ENCODE data around the gene SIGMAR1.
"Not testable (repeated sequence)": the region's sequence is repeated elsewhere in the genome, so short reads cannot be mapped to it uniquely, and the experiment has no call there.

Gene SIGMAR1

GRCh38 chr9:34650816-34651215 is 13.2 kb upstream of the SIGMAR1 start:
- peak overlapping the region; percentile 90 for H3K27ac ChIP-seq
- no peak for TF ChIP-seq ZFX (IDR thresholded peaks at IDR 0.05; ENCODE audit: borderline replicate concordance)
- TF ChIP-seq CTCF (IDR thresholded peaks at IDR 0.05), result no peak

DNA sequence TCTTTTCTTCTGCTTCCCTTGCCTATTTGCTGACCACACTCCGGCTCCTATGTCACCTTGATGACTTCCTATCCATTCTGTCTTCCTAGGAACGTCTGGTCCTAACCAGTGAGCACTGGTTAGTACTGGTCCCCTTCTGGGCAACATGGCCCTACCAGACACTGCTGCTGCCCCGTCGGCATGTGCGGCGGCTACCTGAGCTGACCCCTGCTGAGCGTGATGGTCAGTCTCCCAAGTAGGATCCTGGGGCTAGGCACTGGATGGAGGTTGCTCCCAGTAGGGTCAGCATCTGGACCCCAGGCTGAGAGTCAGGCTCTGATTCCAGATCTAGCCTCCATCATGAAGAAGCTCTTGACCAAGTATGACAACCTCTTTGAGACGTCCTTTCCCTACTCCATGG is 11.1 kb upstream of the SIGMAR1 start:
- TF ChIP-seq ZFX (IDR thresholded peaks at IDR 0.05; ENCODE audit: borderline replicate concordance) (no peak), CTCF (IDR thresholded peaks at IDR 0.05) (no peak)
- no peak overlapping the region for H3K27ac ChIP-seq

DNA sequence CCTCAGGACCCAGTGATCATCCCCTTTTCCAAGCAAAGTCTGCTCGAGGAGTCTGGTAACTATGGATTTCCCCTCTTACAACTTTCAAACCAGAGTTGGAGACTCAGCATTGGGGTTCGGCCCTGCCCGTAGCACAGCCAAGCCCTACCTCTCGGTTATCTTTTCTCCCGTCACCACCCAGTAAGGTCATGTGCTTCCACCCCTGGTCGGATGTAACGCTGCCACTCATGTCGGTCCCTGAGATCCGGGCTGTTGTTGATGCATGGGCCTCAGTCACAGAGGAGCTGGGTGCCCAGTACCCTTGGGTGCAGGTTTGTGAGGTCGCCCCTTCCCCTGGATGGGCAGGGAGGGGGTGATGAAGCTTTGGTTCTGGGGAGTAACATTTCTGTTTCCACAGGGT is 10.1 kb upstream of the SIGMAR1 start:
- TF ChIP-seq CTCF (IDR thresholded peaks at IDR 0.05) (no peak), ZFX (IDR thresholded peaks at IDR 0.05; ENCODE audit: borderline replicate concordance) (no peak)
- H3K27ac ChIP-seq, result peak overlapping the region; percentile 97

- TF ChIP-seq CTCF (IDR thresholded peaks at IDR 0.05) (peak; percentile 61), ZFX (IDR thresholded peaks at IDR 0.05; ENCODE audit: borderline replicate concordance) (no peak)
- peak overlapping the region; percentile 97 for H3K27ac ChIP-seq
These were observed 9.5 kb upstream of the SIGMAR1 start for GRCh38 chr9:34647084-34647403.

DNA sequence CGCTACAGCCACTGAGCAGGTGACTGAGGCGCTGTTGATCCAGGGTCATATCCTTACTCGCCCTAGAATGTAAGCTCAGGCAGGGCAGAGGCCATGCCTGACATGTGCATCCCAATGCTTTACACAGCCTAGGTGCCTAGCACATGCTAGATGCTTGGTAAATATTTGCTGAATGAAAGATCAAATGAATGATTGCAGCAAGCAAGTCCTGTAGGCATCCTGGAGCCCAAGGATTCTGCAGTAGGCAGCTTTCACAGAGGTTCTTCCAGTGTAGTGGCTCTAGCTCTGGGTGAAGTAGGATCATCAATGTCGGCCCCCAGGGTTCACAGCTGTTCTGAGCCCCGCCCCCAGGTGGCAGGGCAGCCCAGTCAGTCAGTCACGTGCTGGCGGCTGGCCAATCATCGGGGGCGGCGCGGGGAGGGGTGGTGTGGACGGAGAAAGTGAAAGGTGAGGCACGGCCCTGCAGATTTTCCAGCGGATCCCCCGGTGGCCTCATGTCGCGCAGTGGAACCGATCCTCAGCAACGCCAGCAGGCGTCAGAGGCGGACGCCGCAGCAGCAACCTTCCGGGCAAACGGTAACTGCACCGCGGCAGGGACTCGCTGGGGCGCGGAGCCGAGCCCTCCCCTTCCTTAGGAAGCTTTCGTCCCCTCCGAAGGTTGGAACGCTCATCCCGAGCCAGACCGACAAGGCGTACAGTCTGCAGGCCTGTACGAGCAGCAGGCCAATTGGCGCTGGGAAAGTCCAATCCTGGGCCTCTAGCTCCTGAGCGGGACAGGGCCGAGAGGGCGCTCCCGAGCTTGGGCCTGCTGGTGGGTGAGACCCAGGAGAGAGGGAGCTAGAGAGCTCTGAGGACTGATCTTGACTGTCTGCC is 8.9 kb upstream of the SIGMAR1 start, which contains the start of gene GALT:
TSS of gene GALT (plus strand) at position 465 of the 873 bp plus-strand sequence. CDS start at position 495, 30 bp downstream.
- no peak for TF ChIP-seq ZFX (IDR thresholded peaks at IDR 0.05; ENCODE audit: borderline replicate concordance)
- TF ChIP-seq CTCF (IDR thresholded peaks at IDR 0.05), result peak; percentile 95
- peak within 1 kb of the TSS; percentile 97 for H3K27ac ChIP-seq

DNA sequence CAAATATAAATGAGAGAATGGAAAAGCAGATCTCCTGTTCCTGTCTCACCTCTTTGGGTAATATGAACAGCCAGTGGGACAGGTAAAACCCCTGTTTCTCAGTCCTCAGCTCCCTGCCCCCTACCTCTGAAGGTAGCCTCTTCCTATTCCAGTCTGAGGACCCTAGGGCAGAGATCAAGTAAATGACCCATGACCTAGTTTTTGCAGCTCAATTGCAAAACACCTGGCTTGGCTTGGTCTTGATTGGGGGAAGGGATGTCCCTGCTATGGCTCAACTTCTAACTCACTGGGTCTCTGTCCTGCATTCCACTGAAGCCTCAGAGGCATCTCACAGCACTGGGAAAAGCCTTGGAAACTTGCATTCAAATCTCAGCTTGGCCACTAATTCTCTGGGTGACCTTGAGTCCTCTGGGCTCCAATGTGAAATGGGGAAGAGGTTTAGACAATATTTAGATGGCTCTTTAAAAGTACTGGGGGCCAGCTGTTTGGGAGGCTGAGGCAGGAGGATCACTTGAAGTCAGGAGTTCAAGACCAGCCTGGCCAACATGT is 7.3 kb upstream of the SIGMAR1 start:
- TF ChIP-seq CTCF (IDR thresholded peaks at IDR 0.05), result no peak
- no peak for TF ChIP-seq ZFX (IDR thresholded peaks at IDR 0.05; ENCODE audit: borderline replicate concordance)
- H3K27ac ChIP-seq, result 0 out of 2 replicates have a peak overlapping the region, but pooled peaks have one; percentile 10

DNA sequence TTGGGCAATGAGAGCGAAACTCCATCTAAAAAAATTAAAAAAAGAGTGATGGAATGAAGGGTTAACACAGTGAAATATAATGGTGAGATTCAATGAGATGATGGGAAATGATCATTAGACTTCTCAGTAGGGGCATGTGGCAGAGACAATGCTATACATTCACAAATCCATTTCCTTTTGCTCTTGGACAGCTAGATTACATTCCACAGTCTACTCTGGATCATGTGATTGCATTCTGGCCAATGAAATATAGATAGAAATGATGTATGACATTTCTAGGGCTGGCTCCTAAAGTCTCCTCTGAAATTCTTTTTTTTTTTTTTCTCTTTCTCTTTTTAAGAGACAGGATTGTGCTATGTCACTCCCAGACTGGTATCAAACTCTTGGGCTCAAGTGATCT is 5.1 kb upstream of the SIGMAR1 start:
- TF ChIP-seq CTCF (IDR thresholded peaks at IDR 0.05), result no peak
- no peak overlapping the region for H3K27ac ChIP-seq

DNA sequence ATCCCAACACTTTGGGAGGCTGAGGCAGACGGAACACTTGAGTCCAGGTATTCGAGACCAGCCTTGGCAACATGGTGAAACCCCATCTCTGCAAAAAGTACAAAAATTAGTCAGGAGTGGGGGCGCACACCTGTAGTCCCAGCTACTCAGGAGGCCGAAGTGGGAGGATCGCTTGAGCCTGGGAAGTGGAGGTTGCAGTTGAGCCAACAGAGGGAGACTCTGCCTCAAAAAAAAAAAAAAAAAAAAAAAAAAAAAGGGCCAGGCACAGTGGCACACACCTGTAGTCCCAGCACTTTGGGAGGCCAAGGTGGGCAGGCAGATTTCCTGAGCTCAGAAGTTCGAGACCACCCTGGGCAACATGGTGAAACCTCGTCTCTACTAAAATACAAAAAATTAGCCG is 1.7 kb upstream of the SIGMAR1 start:
- not testable (repeated sequence) for H3K27ac ChIP-seq
